ENCODE measurements around the gene B3GALT4.
"Not testable (repeated sequence)": the region's sequence is repeated elsewhere in the genome, so short reads cannot be mapped to it uniquely, and the experiment has no call there.

B3GALT4 gene

GRCh38 chr6:33279971-33280511 lies 3.1 kb downstream of the B3GALT4 start (continued):
- TF ChIP-seq GLIS3 (CRISPR knock-in tag; IDR thresholded peaks at IDR 0.05) (no peak), BACH2 (CRISPR knock-in tag; IDR thresholded peaks at IDR 0.05; ENCODE audit: borderline replicate concordance) (no peak), ZFP3 (CRISPR knock-in tag; IDR thresholded peaks at IDR 0.05) (no peak), TSHZ2 (CRISPR knock-in tag; IDR thresholded peaks at IDR 0.05) (no peak), POU6F1 (CRISPR knock-in tag; IDR thresholded peaks at IDR 0.05; ENCODE audit: borderline replicate concordance, low read depth) (no peak)

DNA sequence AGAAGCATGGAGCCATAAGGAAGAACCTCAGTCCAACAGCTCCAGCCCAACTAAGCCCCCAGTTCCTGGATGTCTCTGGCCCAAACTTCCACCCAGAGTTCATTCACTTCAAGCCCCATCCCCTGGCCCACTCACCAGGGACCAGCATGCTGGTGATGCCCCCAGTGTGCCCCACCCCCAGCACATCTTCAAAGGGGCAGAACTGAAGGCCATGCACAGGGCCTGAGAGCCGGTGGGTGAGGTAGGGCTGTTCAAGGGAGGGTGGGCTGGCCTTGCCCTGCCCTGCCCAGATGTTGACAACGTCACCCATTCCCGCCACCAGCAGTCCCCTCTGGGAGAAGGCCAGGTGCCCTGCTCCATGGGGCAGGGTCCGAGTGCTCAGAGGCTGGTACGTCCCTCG lies 3.6 kb downstream of the B3GALT4 start:
- no peak for ATAC-seq
- TF ChIP-seq ZNF70 (CRISPR knock-in tag; IDR thresholded peaks at IDR 0.05) (no peak), ZFP3 (CRISPR knock-in tag; IDR thresholded peaks at IDR 0.05) (no peak), PPARA (CRISPR knock-in tag; IDR thresholded peaks at IDR 0.05; ENCODE audit: borderline replicate concordance) (no peak), ZFP30 (CRISPR knock-in tag; IDR thresholded peaks at IDR 0.05) (no peak), TOX (CRISPR knock-in tag; IDR thresholded peaks at IDR 0.05; ENCODE audit: borderline replicate concordance) (no peak), CSDC2 (CRISPR knock-in tag; IDR thresholded peaks at IDR 0.05) (no peak), POU6F1 (CRISPR knock-in tag; IDR thresholded peaks at IDR 0.05; ENCODE audit: borderline replicate concordance, low read depth) (no peak), TCF4 (CRISPR knock-in tag; IDR thresholded peaks at IDR 0.05; ENCODE audit: borderline replicate concordance) (no peak), SNAI2 (CRISPR knock-in tag; IDR thresholded peaks at IDR 0.05) (no peak), TSHZ2 (CRISPR knock-in tag; IDR thresholded peaks at IDR 0.05) (no peak), BACH2 (CRISPR knock-in tag; IDR thresholded peaks at IDR 0.05; ENCODE audit: borderline replicate concordance) (no peak), GLIS3 (CRISPR knock-in tag; IDR thresholded peaks at IDR 0.05) (no peak), ZNF565 (CRISPR knock-in tag; conservative IDR thresholded peaks at IDR 0.05; ENCODE audit: low read depth) (no peak), PATZ1 (CRISPR knock-in tag; IDR thresholded peaks at IDR 0.05; ENCODE audit: borderline replicate concordance) (no peak), OSR1 (CRISPR knock-in tag; IDR thresholded peaks at IDR 0.05) (no peak), RARB (CRISPR knock-in tag; IDR thresholded peaks at IDR 0.05) (no peak), ESRRG (CRISPR knock-in tag; IDR thresholded peaks at IDR 0.05) (no peak)
- TF ChIP-seq, protein P1, sequence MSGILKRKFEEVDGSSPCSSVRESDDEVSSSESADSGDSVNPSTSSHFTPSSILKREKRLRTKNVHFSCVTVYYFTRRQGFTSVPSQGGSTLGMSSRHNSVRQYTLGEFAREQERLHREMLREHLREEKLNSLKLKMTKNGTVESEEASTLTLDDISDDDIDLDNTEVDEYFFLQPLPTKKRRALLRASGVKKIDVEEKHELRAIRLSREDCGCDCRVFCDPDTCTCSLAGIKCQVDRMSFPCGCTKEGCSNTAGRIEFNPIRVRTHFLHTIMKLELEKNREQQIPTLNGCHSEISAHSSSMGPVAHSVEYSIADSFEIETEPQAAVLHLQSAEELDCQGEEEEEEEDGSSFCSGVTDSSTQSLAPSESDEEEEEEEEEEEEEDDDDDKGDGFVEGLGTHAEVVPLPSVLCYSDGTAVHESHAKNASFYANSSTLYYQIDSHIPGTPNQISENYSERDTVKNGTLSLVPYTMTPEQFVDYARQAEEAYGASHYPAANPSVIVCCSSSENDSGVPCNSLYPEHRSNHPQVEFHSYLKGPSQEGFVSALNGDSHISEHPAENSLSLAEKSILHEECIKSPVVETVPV (CRISPR knock-in tag; IDR thresholded peaks at IDR 0.05) = no peak
- TF ChIP-seq, protein P2, sequence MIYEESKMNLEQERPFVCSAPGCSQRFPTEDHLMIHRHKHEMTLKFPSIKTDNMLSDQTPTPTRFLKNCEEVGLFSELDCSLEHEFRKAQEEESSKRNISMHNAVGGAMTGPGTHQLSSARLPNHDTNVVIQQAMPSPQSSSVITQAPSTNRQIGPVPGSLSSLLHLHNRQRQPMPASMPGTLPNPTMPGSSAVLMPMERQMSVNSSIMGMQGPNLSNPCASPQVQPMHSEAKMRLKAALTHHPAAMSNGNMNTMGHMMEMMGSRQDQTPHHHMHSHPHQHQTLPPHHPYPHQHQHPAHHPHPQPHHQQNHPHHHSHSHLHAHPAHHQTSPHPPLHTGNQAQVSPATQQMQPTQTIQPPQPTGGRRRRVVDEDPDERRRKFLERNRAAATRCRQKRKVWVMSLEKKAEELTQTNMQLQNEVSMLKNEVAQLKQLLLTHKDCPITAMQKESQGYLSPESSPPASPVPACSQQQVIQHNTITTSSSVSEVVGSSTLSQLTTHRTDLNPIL (CRISPR knock-in tag; IDR thresholded peaks at IDR 0.05; ENCODE audit: low read depth) = no peak

- not testable (repeated sequence) for ATAC-seq
Observed at GRCh38 chr6:33285214-33285613, 8.3 kb downstream of the B3GALT4 start.
